Mesenchymal stem cell (in vitro differentiated cells and primary cell): ENCODE measurements around the gene MCUB.

Source experiments
- DNase-seq: peaks from one replicate; pipeline ENCODE4 v3.0.0-alpha.2; 2013
- H2AFZ ChIP-seq: one replicate; pipeline ENCODE4 v1.6.1; 2013; ENCODE audit warnings: low read depth, mild to moderate bottlenecking, control low read depth, inconsistent platforms, low read length, moderate library complexity
- H2AK5ac ChIP-seq: 2 replicates; pipeline ENCODE4 v1.6.1; 2013; ENCODE audit warnings: low read length, moderate library complexity, mild to moderate bottlenecking, inconsistent platforms; ENCODE audit not compliant: severe bottlenecking
- H2BK120ac ChIP-seq: one replicate; pipeline ENCODE4 v1.6.1; 2013; ENCODE audit warnings: low read depth, mild to moderate bottlenecking, inconsistent platforms, low read length, moderate library complexity
- H2BK12ac ChIP-seq, 2 experiments: one replicate each; pipeline ENCODE4 v1.6.1; 2013; ENCODE audit warnings: inconsistent platforms in 2 of 2, low read length in 2 of 2, mild to moderate bottlenecking in 2 of 2, moderate library complexity in 2 of 2, control low read depth in 1 of 2
- H2BK15ac ChIP-seq: one replicate; pipeline ENCODE4 v1.6.1; 2013; ENCODE audit warnings: mild to moderate bottlenecking, low read depth, inconsistent platforms; ENCODE audit not compliant: poor library complexity, severe bottlenecking
- H2BK5ac ChIP-seq: 2 replicates; pipeline ENCODE4 v1.6.1; 2013; ENCODE audit warnings: low read depth, mild to moderate bottlenecking, low read length, control low read depth, inconsistent platforms; ENCODE audit not compliant: poor library complexity, severe bottlenecking
- H3K14ac ChIP-seq, 2 experiments: one replicate each; pipeline ENCODE4 v1.6.1; 2013; ENCODE audit warnings: inconsistent platforms in 2 of 2, low read length in 2 of 2, control low read depth in 1 of 2, mild to moderate bottlenecking in 1 of 2, moderate library complexity in 1 of 2
- H3K18ac ChIP-seq, 2 experiments: one replicate each; pipeline ENCODE4 v1.6.1; 2013; ENCODE audit warnings: inconsistent platforms in 2 of 2, low read length in 2 of 2, control low read depth in 1 of 2, low read depth in 1 of 2, mild to moderate bottlenecking in 1 of 2
- H3K23ac ChIP-seq, 2 experiments: one replicate each; pipeline ENCODE4 v1.6.1; 2013; ENCODE audit warnings: inconsistent platforms in 2 of 2, low read length in 2 of 2, mild to moderate bottlenecking in 2 of 2, moderate library complexity in 2 of 2, control low read depth in 1 of 2
- H3K27ac ChIP-seq: 2 replicates; pipeline ENCODE4 v1.5.1; 2013; ENCODE audit warnings: mild to moderate bottlenecking, moderate library complexity, low read length, control low read depth, inconsistent platforms; ENCODE audit not compliant: poor library complexity, severe bottlenecking
- H3K27me3 ChIP-seq, 2 experiments: 2 replicates each; pipeline versions ENCODE4 v1.6.1 to v1.7.0; 2013; ENCODE audit warnings: low read length in 2 of 2, mild to moderate bottlenecking in 2 of 2, moderate library complexity in 2 of 2, control low read depth in 1 of 2, inconsistent platforms in 1 of 2; ENCODE audit not compliant: control insufficient read depth in 1 of 2, insufficient read depth in 1 of 2
- H3K36me3 ChIP-seq, 2 experiments: 2 replicates each; pipeline versions ENCODE4 v1.6.1 to v1.7.0; 2013; ENCODE audit warnings: low read length in 2 of 2, control low read depth in 1 of 2, inconsistent platforms in 1 of 2, low read depth in 1 of 2, mild to moderate bottlenecking in 1 of 2; ENCODE audit not compliant: insufficient read depth in 2 of 2, control insufficient read depth in 1 of 2
- H3K4ac ChIP-seq, 2 experiments: one replicate each; pipeline ENCODE4 v1.6.1; 2013; ENCODE audit warnings: inconsistent platforms in 2 of 2, low read length in 2 of 2, mild to moderate bottlenecking in 2 of 2, moderate library complexity in 2 of 2, control low read depth in 1 of 2, low read depth in 1 of 2
- H3K4me1 ChIP-seq: 2 replicates; pipeline ENCODE4 v1.6.1; 2013; ENCODE audit warnings: low read depth, low read length, control low read depth; ENCODE audit not compliant: control insufficient read depth, insufficient read depth
- H3K4me2 ChIP-seq: 2 replicates; pipeline ENCODE4 v1.6.1; 2013; ENCODE audit warnings: low read length, mild to moderate bottlenecking, inconsistent platforms; ENCODE audit not compliant: poor library complexity, severe bottlenecking
- H3K4me3 ChIP-seq, 2 experiments: 2 replicates each; pipeline versions ENCODE4 v1.5.1 to v1.7.0; 2013; ENCODE audit warnings: low read length in 2 of 2, mild to moderate bottlenecking in 2 of 2, control low read depth in 1 of 2, low read depth in 1 of 2; ENCODE audit not compliant: insufficient read depth in 1 of 2
- H3K79me1 ChIP-seq: replicated peaks from 2 replicates; pipeline ENCODE4 v1.6.1; 2013; ENCODE audit warnings: mild to moderate bottlenecking, control low read depth, low read length, inconsistent platforms; ENCODE audit not compliant: poor library complexity, severe bottlenecking
- H3K9ac ChIP-seq: 2 replicates; pipeline ENCODE4 v1.7.0; 2013; ENCODE audit warnings: mild to moderate bottlenecking, low read length, moderate library complexity
- H3K9me3 ChIP-seq: 2 replicates; pipeline ENCODE4 v1.7.0; 2013; ENCODE audit warnings: mild to moderate bottlenecking, low read length; ENCODE audit not compliant: control insufficient read depth
- H4K8ac ChIP-seq: one replicate; pipeline ENCODE4 v1.6.1; 2013; ENCODE audit warnings: inconsistent platforms, mild to moderate bottlenecking, low read length, moderate library complexity
- H4K91ac ChIP-seq: one replicate; pipeline ENCODE4 v1.6.1; 2013; ENCODE audit warnings: mild to moderate bottlenecking, low read length, inconsistent platforms
- WGBS: methylation state at CpG from one replicate; pipeline ENCODE4 v1.1.7; 2013; ENCODE audit warnings: mixed read lengths; 5-methylcytosine and 5-hydroxymethylcytosine counted together

The MCUB gene

DNA sequence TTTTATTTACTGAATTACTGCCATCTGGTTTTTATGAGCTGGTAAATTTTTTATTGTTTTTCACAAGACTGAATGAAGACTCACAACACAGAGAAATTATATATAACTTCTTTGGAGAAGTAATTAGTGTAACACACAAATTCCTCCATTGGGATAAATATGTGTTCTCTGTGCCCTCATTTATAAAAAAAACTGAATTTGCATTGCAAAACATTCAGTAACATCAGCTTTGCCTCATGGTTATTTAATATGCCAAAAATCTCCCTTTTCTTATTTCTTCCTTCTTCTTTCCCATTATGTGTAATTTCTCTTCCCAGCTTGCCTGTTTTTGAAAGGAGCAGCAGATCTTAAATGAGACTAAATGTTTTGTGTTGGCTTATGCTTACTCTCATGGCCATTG is 124.7 kb downstream of the MCUB start:
- Histone ChIP-seq H3K36me3 (peaks cover 6 to 52% of the 10 kb centered on the region in 2 experiments), H3K9ac (no peak overlapping the region), H3K23ac (no peak overlapping the region), H3K4me1 (no peaks in the 10 kb centered on the region), H2BK120ac (no peak overlapping the region), H3K18ac (no peak overlapping the region), H3K4ac (no peak overlapping the region), H3K14ac (no peak overlapping the region), H4K8ac (no peak overlapping the region), H2BK12ac (no peak overlapping the region), H3K4me2 (no peak overlapping the region), H3K27ac (no peak overlapping the region), H3K9me3 (no peaks in the 10 kb centered on the region), H2AK5ac (no peak overlapping the region), H3K27me3 (no peaks in the 10 kb centered on the region), H4K91ac (no peak overlapping the region), H2BK15ac (no peak overlapping the region), H3K79me1 (peaks cover 3% of the 10 kb centered on the region), H3K4me3 (no peak overlapping the region), H2AFZ (no peak overlapping the region), H2BK5ac (no peak overlapping the region)
- DNase-seq = no peak

- H4K91ac ChIP-seq = no peak overlapping the region
- H3K79me1 ChIP-seq = peaks cover 25% of the 10 kb centered on the region
Observed at GRCh38 chr4:109690690-109691410, 130.8 kb downstream of the MCUB start.

GRCh38 chr4:109691411-109691920 is 131.4 kb downstream of the MCUB start:
- no peak overlapping the region for H3K4me2 ChIP-seq
- H3K14ac ChIP-seq = no peak overlapping the region
- H2BK5ac ChIP-seq = no peak overlapping the region
- H2AFZ ChIP-seq = no peak overlapping the region
- no peak overlapping the region for H4K91ac ChIP-seq
- no peak overlapping the region for H2BK15ac ChIP-seq
- peaks cover 28% of the 10 kb centered on the region for H3K79me1 ChIP-seq
- no peak overlapping the region for H2AK5ac ChIP-seq
- 100% methylated on average over 1 of the region's 1 CpG for WGBS
- no peaks in the 10 kb centered on the region for H3K4me1 ChIP-seq
- no peak overlapping the region for H3K27ac ChIP-seq
- H3K9me3 ChIP-seq = no peaks in the 10 kb centered on the region
- DNase-seq = no peak
- H3K18ac ChIP-seq = no peak overlapping the region
- no peak overlapping the region for H3K4me3 ChIP-seq
- H3K36me3 ChIP-seq = peaks cover 34 to 66% of the 10 kb centered on the region in 2 experiments
- no peak overlapping the region for H3K9ac ChIP-seq
- H2BK120ac ChIP-seq = no peak overlapping the region
- no peak overlapping the region for H4K8ac ChIP-seq
- no peak overlapping the region for H3K23ac ChIP-seq
- no peaks in the 10 kb centered on the region for H3K27me3 ChIP-seq
- no peak overlapping the region for H3K4ac ChIP-seq
- H2BK12ac ChIP-seq = no peak overlapping the region

More at GRCh38 chr4:109690690-109691410, 130.8 kb downstream of the MCUB start:
- no peak overlapping the region for H2AK5ac ChIP-seq
- H3K18ac ChIP-seq = no peak overlapping the region
- H3K9ac ChIP-seq = no peak overlapping the region
- peaks cover 34 to 67% of the 10 kb centered on the region in 2 experiments for H3K36me3 ChIP-seq
- no peak overlapping the region for H2AFZ ChIP-seq
- H3K14ac ChIP-seq = no peak overlapping the region
- no peak overlapping the region for H3K4me3 ChIP-seq
- H3K27me3 ChIP-seq = no peaks in the 10 kb centered on the region
- H4K8ac ChIP-seq = no peak overlapping the region
- 96% methylated on average over 5 of the region's 6 CpGs for WGBS
- no peak overlapping the region for H2BK12ac ChIP-seq
- H3K4me2 ChIP-seq = no peak overlapping the region
- no peak overlapping the region for H2BK5ac ChIP-seq
- H3K23ac ChIP-seq = no peak overlapping the region
- no peak overlapping the region for H2BK15ac ChIP-seq
- H3K27ac ChIP-seq = no peak overlapping the region
- H3K4ac ChIP-seq = no peak overlapping the region
- no peak overlapping the region for H2BK120ac ChIP-seq
- H3K9me3 ChIP-seq = no peaks in the 10 kb centered on the region
- H3K4me1 ChIP-seq = no peaks in the 10 kb centered on the region
- DNase-seq = no peak

DNA sequence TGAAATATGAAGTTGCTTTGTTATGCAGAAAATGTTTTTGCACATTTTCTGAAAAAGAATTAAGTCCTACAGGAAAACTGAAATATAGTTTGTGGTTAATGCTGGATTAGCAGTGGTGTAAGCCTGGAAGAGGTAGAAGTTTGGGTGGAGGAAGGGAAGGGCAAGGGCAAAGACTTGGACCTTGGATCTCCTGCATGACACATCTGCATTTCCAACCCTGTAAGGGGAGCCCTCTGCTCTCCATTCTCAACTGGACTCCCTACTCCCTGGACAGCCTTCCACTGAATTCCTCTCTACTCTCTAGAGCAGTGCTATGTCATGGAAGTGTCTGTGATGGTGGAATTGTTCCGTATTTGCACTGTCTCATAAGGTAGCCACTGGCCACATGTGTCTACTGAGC is 138.6 kb downstream of the MCUB start:
- H3K9me3 ChIP-seq = no peaks in the 10 kb centered on the region

More for the DNA sequence above, 138.6 kb downstream of the MCUB start:
- Histone ChIP-seq H3K4ac (no peak overlapping the region), H3K79me1 (peaks cover 28% of the 10 kb centered on the region), H3K23ac (no peak overlapping the region), H2BK5ac (no peak overlapping the region), H2BK120ac (no peak overlapping the region), H3K36me3 (peaks cover 17 to 21% of the 10 kb centered on the region in 2 experiments), H3K18ac (no peak overlapping the region), H3K9ac (no peak overlapping the region), H4K91ac (no peak overlapping the region), H2AFZ (no peak overlapping the region), H3K27ac (no peak overlapping the region), H2BK15ac (no peak overlapping the region), H3K4me3 (no peak overlapping the region), H3K14ac (no peak overlapping the region), H3K27me3 (no peaks in the 10 kb centered on the region), H3K4me1 (peaks cover 9% of the 10 kb centered on the region), H4K8ac (no peak overlapping the region), H2AK5ac (no peak overlapping the region), H2BK12ac (no peak overlapping the region), H3K4me2 (no peak overlapping the region)
- WGBS = 100% methylated on average over 1 of the region's 1 CpG
- DNase-seq = no peak
